OCI-LY3 (cell line): ENCODE measurements around the gene LONP1.

ENCODE experiments used
- CTCF ChIP-seq: fragments of 200-600, 300-600 bp; sonication (generic); IDR thresholded peaks from 2 replicates; pipeline ENCODE4 v1.5.1; 2014; ENCODE audit warnings: antibody characterized with exemption, low read length, low read depth
- EZH2phosphoT487 ChIP-seq: fragments of 200-600 bp; shearing (Covaris generic); IDR thresholded peaks from 2 replicates; pipeline ENCODE4 v1.6.1; 2018; ENCODE audit warnings: antibody characterized with exemption, mixed run types, low read depth

- TF ChIP-seq CTCF (no peak), EZH2phosphoT487 (no peak)
Measured at GRCh38 chr19:5714816-5715215, 5.1 kb downstream of the LONP1 start.
